K562 (cell line): ENCODE results near the gene USP20. TPM values are rescaled to one million over a fixed set of nuclear protein-coding genes. Genes with fewer than 3 reads are reported as not detected.

ENCODE experiments used
- ATAC-seq: fragments of 200-7000 bp; cut with Tn5 transposase; 3 replicates; pipeline ENCODE4 v1.9.1; 2020; ENCODE audit warnings: moderate library complexity
- BruUV-seq: library from RNA; stranded (reverse); fragments of 400-500 nt; replicated peaks from 2 replicates; lab custom pipeline; 2021; lab: Mats Ljungman, UMichigan
- CTCF ChIA-PET: fragments of 300-600 bp; formaldehyde crosslinking; extraction: SDS; loops from one replicate; lab custom pipeline; 2021; ENCODE audit warnings: low intra/inter-chr PET ratio; lab: Yijun Ruan, JAX
- POLR2A ChIA-PET: fragments of 300-600, 350-650 bp; sonication (Branson Sonifier 250); formaldehyde crosslinking; extraction: SDS; loops from one replicate; lab custom pipeline; 2021; ENCODE audit warnings: antibody characterized with exemption, inconsistent platforms; lab: Yijun Ruan, JAX
- DNase-seq, 4 experiments: peaks; one replicate each; pipeline versions ENCODE4 v3.0.0 to v3.0.0-alpha.2; 2011 to 2018; ENCODE audit warnings: low spot score in 3 of 4, mixed read lengths in 3 of 4; ENCODE audit errors: extremely low read depth in 1 of 4
- FAIRE-seq: peaks from 2 replicates; lab custom pipeline; 2011; peaks lifted over from hg19 to GRCh38; lab: Jason Lieb, UNC
- H2AFZ ChIP-seq: 2 replicates; pipeline ENCODE4 v1.6.0; 2011; ENCODE audit warnings: low read depth, low read length, control low read depth, inconsistent platforms
- H3K27ac ChIP-seq: fragments of 200-600 bp; 3 replicates; pipeline ENCODE4 v1.8.0; 2011; ENCODE audit warnings: low read depth, mild to moderate bottlenecking, control low read depth, inconsistent platforms, low read length, moderate library complexity, mixed read lengths; ENCODE audit errors: extremely low read depth
- H3K27me3 ChIP-seq, 2 experiments: fragments of 300-600 bp in 1 of 2; 2 replicates in 1 of 2; 3 replicates in 1 of 2; pipeline versions ENCODE4 v1.6.0 to v1.8.0; 2011; ENCODE audit warnings: inconsistent platforms in 2 of 2, low read length in 2 of 2, mild to moderate bottlenecking in 1 of 2, mixed read lengths in 1 of 2, moderate library complexity in 1 of 2; ENCODE audit not compliant: control insufficient read depth in 2 of 2, insufficient read depth in 2 of 2
- H3K36me3 ChIP-seq: fragments of 300-600 bp; 3 replicates; pipeline ENCODE4 v1.8.0; 2011; ENCODE audit warnings: mild to moderate bottlenecking, low read length, inconsistent platforms; ENCODE audit not compliant: control insufficient read depth, insufficient read depth
- H3K4me1 ChIP-seq, 2 experiments: fragments of 200-600 bp in 1 of 2; replicated peaks in 1 of 2; 2 replicates in 1 of 2; 3 replicates in 1 of 2; pipeline versions ENCODE4 v1.5.1 to v1.8.0; 2011; ENCODE audit warnings: inconsistent platforms in 2 of 2, low read length in 2 of 2, mild to moderate bottlenecking in 1 of 2, mixed read lengths in 1 of 2, moderate library complexity in 1 of 2; ENCODE audit not compliant: control insufficient read depth in 2 of 2, insufficient read depth in 2 of 2
- H3K4me2 ChIP-seq: 2 replicates; pipeline ENCODE4 v1.6.1; 2011; ENCODE audit warnings: low read length, control low read depth, inconsistent platforms, mixed read lengths; ENCODE audit not compliant: insufficient read depth
- H3K4me3 ChIP-seq: fragments of 200-600 bp; sonication (generic), shearing (Covaris generic); 2 replicates; pipeline ENCODE4 v1.5.1; 2016; ENCODE audit warnings: control low read depth, inconsistent platforms
- H3K79me2 ChIP-seq: fragments of 200-600 bp; 3 replicates; pipeline ENCODE4 v1.8.0; 2011; ENCODE audit warnings: low read length, inconsistent platforms; ENCODE audit not compliant: control insufficient read depth, insufficient read depth
- H3K9ac ChIP-seq, 2 experiments: 2 replicates each; pipeline versions ENCODE4 v1.6.0 to v1.6.1; 2011; ENCODE audit warnings: low read depth in 2 of 2, low read length in 2 of 2, control low read depth in 1 of 2, inconsistent platforms in 1 of 2, mild to moderate bottlenecking in 1 of 2, mixed read lengths in 1 of 2; ENCODE audit not compliant: insufficient read depth in 1 of 2
- H3K9me1 ChIP-seq: one replicate; pipeline ENCODE4 v1.6.0; 2011; ENCODE audit warnings: inconsistent platforms, mild to moderate bottlenecking, low read length, moderate library complexity; ENCODE audit not compliant: control insufficient read depth, insufficient read depth
- H3K9me3 ChIP-seq: replicated peaks from 2 replicates; pipeline ENCODE4 v1.5.1; 2011; ENCODE audit warnings: low read depth, low read length, inconsistent platforms; ENCODE audit not compliant: control insufficient read depth, insufficient read depth
- H4K20me1 ChIP-seq: replicated peaks from 2 replicates; pipeline ENCODE4 v1.6.1; 2011; ENCODE audit warnings: low read length, inconsistent platforms, mixed read lengths; ENCODE audit not compliant: control insufficient read depth, insufficient read depth
- ATF7 ChIP-seq: fragments of 450-650 bp; IDR thresholded peaks from 2 replicates; pipeline ENCODE4 v1.7.1; 2014; ENCODE audit warnings: mild to moderate bottlenecking, moderate library complexity
- BCL6 ChIP-seq: fragments of 250-450 bp; sonication (Bioruptor Pico); IDR thresholded peaks from 2 replicates; pipeline ENCODE4 v1.4.0; 2020
- CBFB ChIP-seq: sonication (generic); formaldehyde crosslinking; IDR thresholded peaks from 2 replicates; pipeline ENCODE4 v1.4.0; 2020; ENCODE audit warnings: mild to moderate bottlenecking, missing genetic modification reagents
- CHD1 ChIP-seq: fragments of 200-600 bp; sonication (generic); IDR thresholded peaks from one replicate; pipeline ENCODE4 v1.6.1; 2012; ENCODE audit warnings: mild to moderate bottlenecking, moderate library complexity, low read length, inconsistent platforms
- E2F3 ChIP-seq: fragments of 250-450 bp; sonication (Bioruptor Pico); IDR thresholded peaks from 2 replicates; pipeline ENCODE4 v1.4.0; 2020; ENCODE audit warnings: mild to moderate bottlenecking
- KLF10 ChIP-seq: fragments of 250-450 bp; sonication (Bioruptor Pico); IDR thresholded peaks from 2 replicates; pipeline ENCODE4 v1.6.1; 2021; ENCODE audit warnings: matching md5 sums
- MIER1 ChIP-seq: fragments of 450-650 bp; IDR thresholded peaks from 2 replicates; pipeline ENCODE4 v1.6.1; 2016; ENCODE audit warnings: antibody characterized with exemption, mild to moderate bottlenecking, low read depth
- TCF7L2 ChIP-seq: fragments of 150-350 bp; IDR thresholded peaks from 2 replicates; pipeline ENCODE4 v1.6.1; 2016; ENCODE audit warnings: low read depth, mild to moderate bottlenecking, low read length, moderate library complexity
- ZC3H8 ChIP-seq: fragments of 450-650 bp; IDR thresholded peaks from 2 replicates; pipeline ENCODE4 v1.6.1; 2017
- ZNF239 ChIP-seq: fragments of 250-450 bp; sonication (Bioruptor Pico); IDR thresholded peaks from 2 replicates; pipeline ENCODE4 v1.4.0; 2020; ENCODE audit warnings: mild to moderate bottlenecking
- ZNF431 ChIP-seq: sonication (generic); formaldehyde crosslinking; IDR thresholded peaks from 2 replicates; pipeline ENCODE4 v1.8.0; 2022; ENCODE audit warnings: mild to moderate bottlenecking, missing genetic modification reagents
- ZNF780A ChIP-seq: fragments of 250-450 bp; sonication (Bioruptor Pico); IDR thresholded peaks from 2 replicates; pipeline ENCODE4 v1.5.0; 2021; ENCODE audit warnings: mild to moderate bottlenecking
- WGBS: fragments of 100-300 bp; shearing (Covaris generic); methylation state at CpG from one replicate; pipeline ENCODE4 v1.1.6; 2016; ENCODE audit warnings: low coverage, mixed read lengths; ENCODE audit not compliant: insufficient coverage; ENCODE audit errors: missing lambda C conversion rate; 5-methylcytosine and 5-hydroxymethylcytosine counted together
- in situ Hi-C: fragments of 300-500 bp; cut with MboI; formaldehyde crosslinking; loops from 4 replicates; pipeline ENCODE4 v1.15.0; 2018; ENCODE audit warnings: inconsistent platforms, mixed read lengths
- intact Hi-C: fragments of 100-400 bp; cut with micrococcal nuclease; formaldehyde crosslinking; loops from 2 replicates; pipeline ENCODE4 v1.14.2; 2022
- polyA plus RNA-seq, 8 experiments: library from polyadenylated mRNA; depleted of rRNA in 4 of 8; stranded (reverse) in 5 of 8; unstranded in 3 of 8; fragments of >200 nt; fragmentation: Nextera tagmentation in 2 of 8; fragmentation: Illumina TruSeq in 1 of 8; extraction: Ambion mirVana in 2 of 8; extraction: Trizol in 1 of 8; gene quantifications; 2 replicates each; pipeline versions ENCODE4 v1.2.1 to v1.2.3, GENCODE V29; 2011 to 2014; ENCODE audit warnings: inconsistent platforms in 1 of 8, missing spikeins in 1 of 8
- total RNA-seq, 7 experiments: library from RNA; depleted of rRNA in 6 of 7; stranded (reverse); fragments of >200 nt in 6 of 7; fragmentation: Illumina TruSeq in 2 of 7; extraction: Trizol in 2 of 7; gene quantifications; 2 replicates each; pipeline versions ENCODE4 v1.2.1 to v1.2.3, GENCODE V29; 2011 to 2021; ENCODE audit warnings: low replicate concordance in 1 of 7
- TF ChIP-seq, protein P1 (sequence below), 2 experiments: fragments of 250-450 bp in 1 of 2; fragments of 450-650 bp in 1 of 2; sonication (Bioruptor Pico) in 1 of 2; IDR thresholded peaks; 2 replicates each; pipeline versions ENCODE4 v1.6.1 to v1.8.0; 2016 to 2021; ENCODE audit warnings: mild to moderate bottlenecking in 2 of 2, moderate library complexity in 2 of 2, missing compliant biosample characterization in 1 of 2, missing genetic modification characterization in 1 of 2
- TF ChIP-seq, protein P2 (sequence below): fragments of 450-650 bp; IDR thresholded peaks from 2 replicates; pipeline ENCODE4 v1.7.1; 2018; ENCODE audit warnings: mild to moderate bottlenecking, low read depth; ENCODE audit not compliant: partially characterized antibody

Gene USP20
- total and polyA plus RNA-seq, 9 of the 15 experiments (the other 6 are each of a cell fraction or from before 2014, with no cell fraction given) = 1.9 to 136 (median 49.1) TPM

DNA sequence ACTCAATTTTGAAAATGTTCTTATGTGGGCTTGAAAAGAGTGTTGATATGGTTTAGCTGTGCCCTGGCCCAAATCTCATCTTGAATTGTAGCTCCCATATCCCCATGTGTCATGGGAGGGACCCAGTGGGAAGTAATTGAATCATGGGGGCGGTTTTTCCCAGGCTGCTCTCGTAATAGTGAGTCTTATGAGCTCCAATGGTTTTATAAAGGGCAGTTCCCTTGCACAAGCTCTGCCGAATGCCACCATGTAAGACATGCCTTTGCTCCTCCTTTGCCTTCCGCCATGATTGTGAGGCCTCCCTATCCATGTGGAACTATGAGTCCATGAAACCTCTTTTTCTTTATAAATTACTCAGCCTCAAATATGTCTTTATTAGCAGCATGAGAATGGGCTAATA lies 71.0 kb downstream of the USP20 start:
- CTCF ChIA-PET = no interaction called here
- Histone ChIP-seq H2AFZ (no peak overlapping the region), H3K9ac (no peak overlapping the region), H3K36me3 (no peaks in the 10 kb centered on the region), H4K20me1 (no peaks in the 10 kb centered on the region), H3K4me3 (no peak overlapping the region), H3K4me2 (no peak overlapping the region), H3K79me2 (no peaks in the 10 kb centered on the region), H3K4me1 (peaks cover 9 to 10% of the 10 kb centered on the region in 2 experiments; a peak in 4 of 5 replicates), H3K27me3 (no peaks in the 10 kb centered on the region), H3K9me3 (no peaks in the 10 kb centered on the region), H3K9me1 (no peaks in the 10 kb centered on the region), H3K27ac (no peak overlapping the region)
- intact Hi-C loops (no loop called here), in situ Hi-C loops (no loop called here)
- DNase-seq (no peak), ATAC-seq (no peak), FAIRE-seq (no peak)
- POLR2A ChIA-PET = no interaction called here
- BruUV-seq = no TSS peak
- 85% methylated on average over 4 of the region's 4 CpGs for WGBS
- TF ChIP-seq ZNF431 = peak; percentile 76
- no peak for TF ChIP-seq E2F3 (CRISPR knock-in tag)

DNA sequence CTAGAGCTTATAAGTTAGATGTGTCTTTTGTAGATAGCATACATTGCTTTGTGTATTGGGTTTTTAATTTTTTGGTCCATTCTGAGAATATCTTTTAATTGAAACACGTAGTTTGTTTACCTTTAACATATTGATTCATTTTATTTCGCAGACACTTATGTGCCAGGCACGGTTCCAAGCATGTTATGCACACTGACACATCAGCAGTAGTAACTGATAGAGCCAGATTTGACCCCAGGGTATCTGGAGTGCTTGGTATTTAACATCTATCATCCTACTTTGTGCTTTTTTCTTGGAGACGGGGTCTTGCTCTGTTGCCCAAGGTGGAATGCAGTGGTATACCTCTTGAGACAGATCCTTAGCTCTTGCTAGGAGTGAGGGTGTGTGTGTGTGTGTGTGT lies 71.9 kb downstream of the USP20 start:
- Histone ChIP-seq H3K36me3 (no peaks in the 10 kb centered on the region), H3K27me3 (no peaks in the 10 kb centered on the region), H4K20me1 (no peaks in the 10 kb centered on the region), H3K4me3 (no peak overlapping the region), H3K9me1 (no peaks in the 10 kb centered on the region), H2AFZ (no peak overlapping the region), H3K4me2 (no peak overlapping the region), H3K9me3 (no peaks in the 10 kb centered on the region), H3K4me1 (peaks cover 9 to 14% of the 10 kb centered on the region in 2 experiments; a peak in 4 of 5 replicates), H3K79me2 (no peaks in the 10 kb centered on the region), H3K9ac (no peak overlapping the region), H3K27ac (no peak overlapping the region)
- in situ Hi-C loops = no loop called here
- DNase-seq = no peak
- BruUV-seq = no TSS peak
- no peak for ATAC-seq
- CTCF ChIA-PET = no interaction called here
- intact Hi-C loops = no loop called here
- FAIRE-seq = no peak
- 79% methylated on average over 4 of the region's 4 CpGs for whole genome bisulfite sequencing
- POLR2A ChIA-PET = interaction anchor here (0.6 kb wide), 1 partner anchor 242 kb away, joined by 3 read pairs; no protein-coding TSS in a partner anchor
- no peak for TF ChIP-seq MIER1
- no peak for TF ChIP-seq CBFB (CRISPR knock-in tag)
- TF ChIP-seq ZNF780A (CRISPR knock-in tag) = no peak
- no peak for TF ChIP-seq ZC3H8
- no peak for TF ChIP-seq KLF10 (CRISPR knock-in tag)
- no peak for TF ChIP-seq ZNF239 (CRISPR knock-in tag)
- TF ChIP-seq BCL6 (CRISPR knock-in tag) = no peak
- TF ChIP-seq, protein P1, sequence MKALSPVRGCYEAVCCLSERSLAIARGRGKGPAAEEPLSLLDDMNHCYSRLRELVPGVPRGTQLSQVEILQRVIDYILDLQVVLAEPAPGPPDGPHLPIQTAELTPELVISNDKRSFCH (CRISPR knock-in tag; IDR thresholded peaks at IDR 0.05) = no peak
- TF ChIP-seq, protein P1 (tag; IDR thresholded peaks at IDR 0.05) = no peak
- no peak for TF ChIP-seq ATF7
- no peak for TF ChIP-seq TCF7L2
- TF ChIP-seq, protein P2, sequence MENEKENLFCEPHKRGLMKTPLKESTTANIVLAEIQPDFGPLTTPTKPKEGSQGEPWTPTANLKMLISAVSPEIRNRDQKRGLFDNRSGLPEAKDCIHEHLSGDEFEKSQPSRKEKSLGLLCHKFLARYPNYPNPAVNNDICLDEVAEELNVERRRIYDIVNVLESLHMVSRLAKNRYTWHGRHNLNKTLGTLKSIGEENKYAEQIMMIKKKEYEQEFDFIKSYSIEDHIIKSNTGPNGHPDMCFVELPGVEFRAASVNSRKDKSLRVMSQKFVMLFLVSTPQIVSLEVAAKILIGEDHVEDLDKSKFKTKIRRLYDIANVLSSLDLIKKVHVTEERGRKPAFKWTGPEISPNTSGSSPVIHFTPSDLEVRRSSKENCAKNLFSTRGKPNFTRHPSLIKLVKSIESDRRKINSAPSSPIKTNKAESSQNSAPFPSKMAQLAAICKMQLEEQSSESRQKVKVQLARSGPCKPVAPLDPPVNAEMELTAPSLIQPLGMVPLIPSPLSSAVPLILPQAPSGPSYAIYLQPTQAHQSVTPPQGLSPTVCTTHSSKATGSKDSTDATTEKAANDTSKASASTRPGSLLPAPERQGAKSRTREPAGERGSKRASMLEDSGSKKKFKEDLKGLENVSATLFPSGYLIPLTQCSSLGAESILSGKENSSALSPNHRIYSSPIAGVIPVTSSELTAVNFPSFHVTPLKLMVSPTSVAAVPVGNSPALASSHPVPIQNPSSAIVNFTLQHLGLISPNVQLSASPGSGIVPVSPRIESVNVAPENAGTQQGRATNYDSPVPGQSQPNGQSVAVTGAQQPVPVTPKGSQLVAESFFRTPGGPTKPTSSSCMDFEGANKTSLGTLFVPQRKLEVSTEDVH = no peak
- TF ChIP-seq CHD1 = no peak
